HepG2 (cell line): ENCODE results near the gene MAN2A2. TPM values are rescaled to one million over a fixed set of nuclear protein-coding genes. Genes with fewer than 3 reads are reported as not detected.

Source experiments
- ATAC-seq: fragments of 200-7000 bp; cut with Tn5 transposase; 3 replicates; pipeline ENCODE4 v1.9.1; 2020; ENCODE audit warnings: mild to moderate bottlenecking, moderate library complexity
- BruUV-seq: library from RNA; stranded (reverse); fragments of 400-500 nt; replicated peaks from 2 replicates; lab custom pipeline; 2021; lab: Mats Ljungman, UMichigan
- CTCF ChIA-PET: fragments of 300-600 bp; formaldehyde crosslinking; extraction: SDS; loops from one replicate; lab custom pipeline; 2021; ENCODE audit warnings: low total read pairs, inconsistent platforms, low intra/inter-chr PET ratio; lab: Yijun Ruan, JAX
- POLR2A ChIA-PET: fragments of 350-600 bp; sonication (Branson Sonifier 250); formaldehyde crosslinking; loops from one replicate; lab custom pipeline; 2020; ENCODE audit warnings: antibody characterized with exemption, inconsistent platforms; lab: Yijun Ruan, JAX
- DNase-seq: peaks from one replicate; pipeline ENCODE4 v3.0.0-alpha.2; 2015; ENCODE audit warnings: low spot score
- FAIRE-seq: peaks from 3 replicates; lab custom pipeline; 2011; peaks lifted over from hg19 to GRCh38; lab: Jason Lieb, UNC
- H2AFZ ChIP-seq: one replicate; pipeline ENCODE4 v1.6.1; 2011; ENCODE audit warnings: low read length, inconsistent platforms
- H3K27ac ChIP-seq: fragments of 300-600 bp; 3 replicates; pipeline ENCODE4 v1.8.0; 2011; ENCODE audit warnings: mixed run types, mild to moderate bottlenecking, mixed read lengths, low read length, inconsistent platforms; ENCODE audit not compliant: insufficient read depth; ENCODE audit errors: extremely low read length
- H3K27me3 ChIP-seq, 2 experiments: fragments of 200-600 bp in 1 of 2; 2 replicates in 1 of 2; 3 replicates in 1 of 2; pipeline versions ENCODE4 v1.6.0 to v1.8.0; 2011; ENCODE audit warnings: low read length in 2 of 2, mild to moderate bottlenecking in 2 of 2, moderate library complexity in 2 of 2, inconsistent platforms in 1 of 2; ENCODE audit not compliant: insufficient read depth in 2 of 2, control insufficient read depth in 1 of 2
- H3K36me3 ChIP-seq, 2 experiments: fragments of 200-600 bp in 1 of 2; replicated peaks in 1 of 2; 2 replicates in 1 of 2; 3 replicates in 1 of 2; pipeline versions ENCODE4 v1.5.1 to v1.8.0; 2011; ENCODE audit warnings: low read length in 2 of 2, inconsistent platforms in 1 of 2; ENCODE audit not compliant: insufficient read depth in 2 of 2, control insufficient read depth in 1 of 2
- H3K4me1 ChIP-seq: 2 replicates; pipeline ENCODE4 v1.5.1; 2012; ENCODE audit warnings: low read length, inconsistent platforms; ENCODE audit not compliant: insufficient read depth
- H3K4me2 ChIP-seq: 2 replicates; pipeline ENCODE4 v1.6.0; 2011; ENCODE audit warnings: low read depth, low read length, inconsistent platforms
- H3K4me3 ChIP-seq, 3 experiments: fragments of 200-600 bp in 1 of 3; sonication (generic), shearing (Covaris generic) in 1 of 3; replicated peaks in 1 of 3; 2 replicates each; pipeline ENCODE4 v1.5.1; 2011 to 2016; ENCODE audit warnings: low read length in 3 of 3, inconsistent platforms in 2 of 3, low read depth in 2 of 3, mild to moderate bottlenecking in 2 of 3, control low read depth in 1 of 3, mixed read lengths in 1 of 3; ENCODE audit not compliant: insufficient read depth in 1 of 3
- H3K79me2 ChIP-seq: one replicate; pipeline ENCODE4 v1.6.1; 2011; ENCODE audit warnings: low read length, inconsistent platforms; ENCODE audit not compliant: insufficient read depth
- H3K9ac ChIP-seq: 2 replicates; pipeline ENCODE4 v1.6.0; 2011; ENCODE audit warnings: mild to moderate bottlenecking, low read depth, low read length, inconsistent platforms; ENCODE audit not compliant: insufficient read depth
- H3K9me3 ChIP-seq: 2 replicates; pipeline ENCODE4 v1.5.1; 2012; ENCODE audit warnings: mild to moderate bottlenecking, low read length
- H4K20me1 ChIP-seq: 2 replicates; pipeline ENCODE4 v1.6.0; 2011; ENCODE audit warnings: inconsistent platforms, mild to moderate bottlenecking, low read length, moderate library complexity; ENCODE audit not compliant: insufficient read depth
- BORCS8-MEF2B ChIP-seq: sonication (generic); formaldehyde crosslinking; IDR thresholded peaks from 2 replicates; pipeline ENCODE4 v1.8.0; 2022; ENCODE audit warnings: mild to moderate bottlenecking, missing genetic modification reagents
- CERS6 ChIP-seq: sonication (generic); formaldehyde crosslinking; IDR thresholded peaks from 2 replicates; pipeline ENCODE4 v1.5.0; 2020; ENCODE audit warnings: missing genetic modification reagents
- E2F1 ChIP-seq: sonication (generic); formaldehyde crosslinking; IDR thresholded peaks from 2 replicates; pipeline ENCODE4 v1.5.0; 2020; ENCODE audit warnings: missing genetic modification reagents
- HES4 ChIP-seq: sonication (generic); formaldehyde crosslinking; IDR thresholded peaks from 2 replicates; pipeline ENCODE4 v1.9.0; 2021; ENCODE audit warnings: mild to moderate bottlenecking, missing genetic modification reagents, borderline replicate concordance
- HOMEZ ChIP-seq: IDR thresholded peaks from 2 replicates; pipeline ENCODE4 v1.6.1; 2016; ENCODE audit warnings: low read depth
- MIXL1 ChIP-seq: IDR thresholded peaks from 2 replicates; pipeline ENCODE4 v1.6.1; 2016
- NKX3-1 ChIP-seq: sonication (generic); formaldehyde crosslinking; IDR thresholded peaks from 2 replicates; pipeline ENCODE4 v1.5.0; 2020; ENCODE audit warnings: missing genetic modification reagents
- PATZ1 ChIP-seq: sonication (generic); formaldehyde crosslinking; IDR thresholded peaks from 2 replicates; pipeline ENCODE4 v1.4.0; 2020; ENCODE audit warnings: missing genetic modification reagents
- RELA ChIP-seq: sonication (generic); formaldehyde crosslinking; IDR thresholded peaks from 2 replicates; pipeline ENCODE4 v1.4.0; 2020; ENCODE audit warnings: missing genetic modification reagents
- SMAD3 ChIP-seq: sonication (generic); formaldehyde crosslinking; IDR thresholded peaks from 2 replicates; pipeline ENCODE4 v1.4.0; 2020; ENCODE audit warnings: missing genetic modification reagents
- SP1 ChIP-seq, 2 experiments: fragments of 450-650 bp in 1 of 2; sonication (generic) in 1 of 2; formaldehyde crosslinking in 1 of 2; IDR thresholded peaks; 2 replicates each; pipeline versions ENCODE4 v1.4.0 to v1.6.1; 2016 to 2020; ENCODE audit warnings: missing genetic modification reagents in 1 of 2
- ZNF138 ChIP-seq: sonication (generic); formaldehyde crosslinking; IDR thresholded peaks from 2 replicates; pipeline ENCODE4 v1.5.0; 2020; ENCODE audit warnings: mild to moderate bottlenecking, low read depth, missing genetic modification reagents
- ZNF30 ChIP-seq: sonication (generic); formaldehyde crosslinking; IDR thresholded peaks from 2 replicates; pipeline ENCODE4 v1.5.0; 2020; ENCODE audit warnings: mild to moderate bottlenecking, missing genetic modification reagents
- ZNF333 ChIP-seq: sonication (generic); formaldehyde crosslinking; IDR thresholded peaks from 2 replicates; pipeline ENCODE4 v1.4.0; 2020; ENCODE audit warnings: mild to moderate bottlenecking, missing genetic modification reagents, borderline replicate concordance
- ZNF550 ChIP-seq: sonication (generic); formaldehyde crosslinking; IDR thresholded peaks from 2 replicates; pipeline ENCODE4 v1.4.0; 2020; ENCODE audit warnings: mild to moderate bottlenecking, missing genetic modification reagents, borderline replicate concordance
- ZNF570 ChIP-seq: sonication (generic); formaldehyde crosslinking; IDR thresholded peaks from 2 replicates; pipeline ENCODE4 v1.4.0; 2020; ENCODE audit warnings: mild to moderate bottlenecking, missing genetic modification reagents, borderline replicate concordance
- WGBS: methylation state at CpG from one replicate; pipeline ENCODE4 v1.1.6; 2017; ENCODE audit warnings: low lambda C conversion rate; 5-methylcytosine and 5-hydroxymethylcytosine counted together
- in situ Hi-C: cut with HindIII; loops from 2 replicates; pipeline ENCODE4 v1.10.0; 2017; ENCODE audit warnings: low pct_unique_long_range_greater_than_20kb; ENCODE audit not compliant: extremely low pct_ligation_motif_present
- intact Hi-C: fragments of 100-400 bp; cut with micrococcal nuclease; formaldehyde crosslinking; loops from one replicate; pipeline ENCODE4 v1.10.0; 2022; ENCODE audit not compliant: unreplicated experiment
- polyA plus RNA-seq, 8 experiments: library from polyadenylated mRNA; depleted of rRNA in 3 of 8; stranded (reverse) in 7 of 8; unstranded in 1 of 8; fragments of >200 nt; fragmentation: Illumina TruSeq in 4 of 8; extraction: Trizol in 4 of 8; gene quantifications; 2 replicates each; pipeline versions ENCODE4 v1.2.1 to v1.2.3, GENCODE V29; 2011 to 2016; ENCODE audit warnings: low read depth in 4 of 8, missing spikeins in 1 of 8, mixed read lengths in 1 of 8; ENCODE audit not compliant: insufficient read depth in 1 of 8
- total RNA-seq, 5 experiments: library from RNA; depleted of rRNA; stranded (reverse); fragments of >200 nt; fragmentation: Illumina TruSeq; extraction: Trizol; gene quantifications; 2 replicates each; pipeline ENCODE4 v1.2.3, GENCODE V29; 2016; ENCODE audit warnings: low read depth in 1 of 5

Gene MAN2A2
- total and polyA plus RNA-seq, 2 of the 13 experiments (the other 11 are each of a cell fraction or from before 2014, with no cell fraction given), result 17.5 to 51.5 TPM

- 0 out of 2 replicates have a peak, but pooled peaks have one; percentile 7 for TF ChIP-seq E2F1 (CRISPR knock-in tag)
- TF ChIP-seq CERS6 (CRISPR knock-in tag), result no peak
- no peak for TF ChIP-seq ZNF333 (CRISPR knock-in tag)
- TF ChIP-seq ZNF550 (CRISPR knock-in tag), result peak; percentile 30; the same call in 1 of the 2 replicates
- TF ChIP-seq, all 625 proteins: peak for 7
Measured at GRCh38 chr15:90931575-90931827, 28.4 kb downstream of the MAN2A2 start (continued).

- Histone ChIP-seq H3K79me2 (peaks cover 6% of the 10 kb centered on the region), H3K9me3 (no peaks in the 10 kb centered on the region), H4K20me1 (no peaks in the 10 kb centered on the region), H3K4me1 (peaks cover 62% of the 10 kb centered on the region), H3K36me3 (no peaks in the 10 kb centered on the region), H3K4me2 (peak within 1 kb of the TSS; percentile 89), H3K27ac (peak within 1 kb of the TSS; percentile 96), H3K27me3 (no peaks in the 10 kb centered on the region; a peak in 2 of 5 replicates), H3K4me3 (peak within 1 kb of the TSS; percentile 67 to 91 (median 87)), H3K9ac (peak within 1 kb of the TSS; percentile 88), H2AFZ (peak within 1 kb of the TSS; percentile 56)
- POLR2A ChIA-PET, result interaction anchor here (0.6 to 4.5 kb wide), 19 partner anchors 10 to 740 kb away, joined by 3 to 45 read pairs (median 4); partner anchors contain the start of genes MAN2A2, PRC1, RCCD1 and VPS33B
- 1% methylated on average over 14 of the region's 52 CpGs for WGBS
- FAIRE-seq (peak; percentile 48), DNase-seq (peak; percentile 86), ATAC-seq (peak; percentile 69)
- intact Hi-C loops (loop anchor here (5.0 to 10.0 kb wide), 4 partner anchors 45 to 120 kb away; partner anchors contain the start of gene PRC1), in situ Hi-C loops (loop anchor here (25.0 kb wide), 1 partner anchor 330 kb away; no protein-coding TSS in a partner anchor)
- CTCF ChIA-PET, result interaction anchor here (0.8 to 1.4 kb wide), 3 partner anchors 28 to 101 kb away, joined by 3 to 4 read pairs (median 3); no protein-coding TSS in a partner anchor
- BruUV-seq, result no TSS peak
- TF ChIP-seq PATZ1 (CRISPR knock-in tag), result peak; percentile 65
- no peak for TF ChIP-seq ZNF30 (CRISPR knock-in tag)
- TF ChIP-seq HES4 (CRISPR knock-in tag), result no peak; the same call in 1 of the 2 replicates
- peak; percentile 70; the same call in 1 of the 2 replicates for TF ChIP-seq NKX3-1 (CRISPR knock-in tag)
- TF ChIP-seq HOMEZ (CRISPR knock-in tag), result peak; percentile 36; the same call in 1 of the 2 replicates
- peak; percentile 80; the same call in 1 of the 2 replicates for TF ChIP-seq ZNF138 (CRISPR knock-in tag)
- TF ChIP-seq SMAD3 (CRISPR knock-in tag), result peak; percentile 90
- TF ChIP-seq SP1 (IDR thresholded peaks at IDR 0.05), result no peak
- peak; percentile 45; the same call in 1 of the 2 replicates for TF ChIP-seq SP1 (CRISPR knock-in tag; IDR thresholded peaks at IDR 0.05)
- peak; percentile 65; the same call in 1 of the 2 replicates for TF ChIP-seq MIXL1 (CRISPR knock-in tag)
- TF ChIP-seq ZNF570 (CRISPR knock-in tag), result no peak
- TF ChIP-seq BORCS8-MEF2B (CRISPR knock-in tag), result peak; percentile 71
- no peak for TF ChIP-seq RELA
Measured at GRCh38 chr15:90931828-90932659, 28.9 kb downstream of the MAN2A2 start, which contains the start of gene HDDC3. Gene HDDC3 (minus strand): TSS chr15:90932549. CDS start chr15:90932540, 9 bp downstream.
